Activated CD8-positive, alpha-beta memory T cell treated with anti-CD3 and anti-CD28 coated beads, Interleukin-2, amount 10 ng/mL, durations not matched to agents 7 days and 5 days (primary cell): ENCODE measurements around the gene DIP2C. TPM values are rescaled to one million over a fixed set of nuclear protein-coding genes. Genes with fewer than 3 reads are reported as not detected.

ENCODE experiments used
- ATAC-seq: fragments of 150-1000 bp; cut with Tn5 transposase; one replicate; pipeline ENCODE4 v1.10.0; 2021; ENCODE audit warnings: moderate library complexity
- CTCF ChIA-PET: fragments of 350-600 bp; sonication (Branson Sonifier 250); formaldehyde crosslinking; loops from one replicate; lab custom pipeline; 2021; ENCODE audit warnings: antibody characterized with exemption; lab: Charles Lee
- DNase-seq: peaks from one replicate; pipeline ENCODE4 v3.0.0-alpha.2; 2020
- H3K27ac Mint-ChIP-seq: one replicate; pipeline ENCODE4 v1.8.0; 2021; ENCODE audit warnings: mild to moderate bottlenecking, mixed read lengths
- H3K27me3 Mint-ChIP-seq: one replicate; pipeline ENCODE4 v1.8.0; 2021; ENCODE audit warnings: mixed read lengths
- H3K36me3 Mint-ChIP-seq: one replicate; pipeline ENCODE4 v1.8.0; 2021; ENCODE audit warnings: mild to moderate bottlenecking, mixed read lengths
- H3K4me1 Mint-ChIP-seq: one replicate; pipeline ENCODE4 v1.8.0; 2021; ENCODE audit warnings: mixed read lengths
- H3K4me3 Mint-ChIP-seq: one replicate; pipeline ENCODE4 v1.8.0; 2021; ENCODE audit warnings: mild to moderate bottlenecking, moderate library complexity, mixed read lengths
- H3K9me3 Mint-ChIP-seq: one replicate; pipeline ENCODE4 v1.8.0; 2022; ENCODE audit warnings: low read depth, mixed read lengths
- total RNA-seq, 2 experiments: library from RNA; stranded (reverse); gene quantifications; one replicate each; pipeline ENCODE4 v1.2.3, GENCODE V29; 2021

The DIP2C gene
- total RNA-seq, 2 experiments from 2014 or later = 0.26 to 0.99 TPM

DNA sequence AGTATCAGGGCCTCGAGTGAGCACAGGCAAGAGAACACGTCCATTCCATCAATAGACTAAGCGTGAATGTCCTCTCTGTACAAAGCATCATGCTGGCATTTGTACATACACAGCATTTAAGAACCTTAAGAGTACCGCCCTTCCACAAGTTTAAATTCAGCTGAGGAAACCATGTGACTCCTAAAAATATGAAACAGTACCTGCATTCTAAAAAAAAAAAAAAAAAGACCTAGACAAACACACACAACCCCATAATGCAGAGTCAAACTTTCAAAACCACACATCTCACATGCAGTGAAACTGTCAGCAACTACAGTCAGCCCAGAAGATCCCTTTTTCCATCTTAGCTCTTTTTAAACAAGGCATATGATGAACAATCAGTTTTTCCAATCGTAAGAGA, 124.3 kb downstream of the DIP2C start:
- no peak for DNase-seq
- no peak for ATAC-seq
- Mint-ChIP-seq H3K4me3 (no peak overlapping the region), H3K9me3 (peaks cover 6% of the 10 kb centered on the region), H3K27me3 (peaks cover 3% of the 10 kb centered on the region), H3K36me3 (no peaks in the 10 kb centered on the region), H3K4me1 (no peaks in the 10 kb centered on the region), H3K27ac (no peak overlapping the region)
- CTCF ChIA-PET = no interaction called here

DNA sequence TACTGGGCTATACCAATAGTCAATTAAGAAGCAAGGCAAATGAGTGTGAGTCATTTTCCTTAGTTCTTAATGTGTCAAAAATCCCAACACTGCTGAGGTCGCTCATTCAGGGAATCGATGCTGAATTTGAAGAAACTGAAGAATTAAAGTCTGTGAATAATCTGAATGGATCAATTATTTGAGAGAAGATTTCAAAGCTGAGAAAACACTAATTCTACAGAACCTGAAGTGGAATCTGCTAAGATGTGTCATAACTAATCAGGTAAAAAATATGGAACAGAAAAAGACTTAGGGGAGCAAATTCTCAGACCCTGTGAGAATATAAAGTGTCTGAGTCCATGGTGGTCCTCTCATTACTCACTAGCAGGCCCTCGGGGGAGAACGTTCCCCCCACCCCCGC, 125.6 kb downstream of the DIP2C start:
- H3K27ac Mint-ChIP-seq = no peak overlapping the region
- CTCF ChIA-PET = no interaction called here
- H3K4me1 Mint-ChIP-seq = no peaks in the 10 kb centered on the region
- no peak overlapping the region for H3K4me3 Mint-ChIP-seq
- peaks cover 3% of the 10 kb centered on the region for H3K27me3 Mint-ChIP-seq
- no peak for ATAC-seq
- H3K9me3 Mint-ChIP-seq = peaks cover 6% of the 10 kb centered on the region
- no peak for DNase-seq
- H3K36me3 Mint-ChIP-seq = no peaks in the 10 kb centered on the region

DNA sequence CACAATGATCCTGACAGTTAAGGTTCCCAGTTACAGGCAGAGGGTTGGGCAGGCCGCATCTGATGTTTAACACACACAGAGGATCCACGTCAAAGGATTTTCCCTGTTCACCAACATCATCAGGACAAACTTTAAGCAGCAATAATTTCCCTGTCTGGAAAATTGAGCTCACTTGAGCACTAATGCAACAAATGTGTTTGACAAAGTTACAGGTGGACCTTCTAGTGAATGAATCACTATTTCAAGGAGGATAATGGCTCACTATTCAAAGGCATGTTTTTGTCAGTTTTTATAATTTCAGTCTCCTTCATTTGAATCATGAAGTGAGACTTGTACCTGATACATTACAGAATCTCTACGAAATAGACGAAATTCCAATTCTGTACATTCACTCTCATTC, 127.3 kb downstream of the DIP2C start:
- H3K4me3 Mint-ChIP-seq = no peak overlapping the region
- ATAC-seq (no peak), DNase-seq (no peak)
- H3K9me3 Mint-ChIP-seq = peaks cover 3% of the 10 kb centered on the region
- no peak overlapping the region for H3K27ac Mint-ChIP-seq
- H3K36me3 Mint-ChIP-seq = no peaks in the 10 kb centered on the region
- CTCF ChIA-PET = no interaction called here
- no peaks in the 10 kb centered on the region for H3K4me1 Mint-ChIP-seq
- peaks cover 3% of the 10 kb centered on the region for H3K27me3 Mint-ChIP-seq

DNA sequence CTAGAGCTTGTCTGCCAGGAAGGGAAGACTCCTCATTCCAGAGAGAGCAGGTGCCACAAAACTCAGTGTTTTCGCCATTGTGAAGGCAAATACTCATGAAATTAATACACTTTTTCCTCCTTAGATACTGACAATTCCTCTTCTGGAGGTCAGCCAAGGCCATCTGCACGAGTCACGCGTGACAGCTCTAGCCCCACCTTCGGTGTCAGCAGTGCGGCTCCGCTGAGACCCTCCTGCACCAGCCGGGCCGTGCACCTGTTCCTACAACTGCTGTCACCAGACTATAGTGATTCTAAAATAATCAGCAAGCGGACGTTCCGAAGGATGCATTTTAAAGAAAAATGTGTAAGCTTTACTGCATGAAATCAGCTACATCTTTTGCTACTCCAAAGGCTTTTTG, 127.7 kb downstream of the DIP2C start:
- H3K27me3 Mint-ChIP-seq = peaks cover 3% of the 10 kb centered on the region
- CTCF ChIA-PET = no interaction called here
- no peak for ATAC-seq
- no peak overlapping the region for H3K4me3 Mint-ChIP-seq
- no peak overlapping the region for H3K27ac Mint-ChIP-seq
- H3K9me3 Mint-ChIP-seq = peaks cover 3% of the 10 kb centered on the region
- DNase-seq = no peak
- no peaks in the 10 kb centered on the region for H3K36me3 Mint-ChIP-seq
- no peaks in the 10 kb centered on the region for H3K4me1 Mint-ChIP-seq

DNA sequence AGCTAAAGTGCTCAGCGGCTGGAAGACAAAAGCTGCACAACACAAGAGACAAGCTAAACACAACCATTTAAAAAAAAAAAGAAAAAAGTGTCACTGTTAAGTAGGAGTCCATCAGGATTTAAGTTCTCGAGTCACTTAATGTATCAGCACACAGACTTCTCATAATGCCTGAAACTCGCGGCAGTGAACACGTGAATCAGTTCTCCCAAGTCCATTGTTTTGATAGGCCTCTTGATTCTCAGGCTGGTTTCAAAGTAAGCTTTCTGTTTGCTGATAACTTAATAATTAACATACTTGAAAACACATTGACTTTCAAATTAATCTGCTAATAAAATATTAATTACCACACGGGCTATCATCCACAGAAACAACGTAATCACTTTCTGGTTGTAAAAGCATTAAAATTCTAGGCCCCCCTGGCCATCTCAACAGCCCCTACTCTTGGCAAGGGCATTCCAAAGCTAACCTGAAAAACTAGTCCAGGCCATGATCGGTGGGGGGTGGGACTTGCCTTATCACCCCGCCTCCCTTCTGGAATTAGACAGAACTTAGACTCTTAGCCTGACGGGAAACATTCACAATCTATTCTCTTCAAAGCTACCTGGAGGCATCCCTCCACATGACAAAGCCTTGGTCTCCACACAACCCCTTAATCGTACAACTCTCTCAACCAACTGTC, 129.0 kb downstream of the DIP2C start:
- ATAC-seq = no peak
- Mint-ChIP-seq H3K9me3 (peaks cover 3% of the 10 kb centered on the region), H3K4me1 (no peaks in the 10 kb centered on the region), H3K36me3 (no peaks in the 10 kb centered on the region), H3K27ac (no peak overlapping the region), H3K4me3 (no peak overlapping the region), H3K27me3 (peaks cover 3% of the 10 kb centered on the region)
- CTCF ChIA-PET = no interaction called here
- DNase-seq = no peak

DNA sequence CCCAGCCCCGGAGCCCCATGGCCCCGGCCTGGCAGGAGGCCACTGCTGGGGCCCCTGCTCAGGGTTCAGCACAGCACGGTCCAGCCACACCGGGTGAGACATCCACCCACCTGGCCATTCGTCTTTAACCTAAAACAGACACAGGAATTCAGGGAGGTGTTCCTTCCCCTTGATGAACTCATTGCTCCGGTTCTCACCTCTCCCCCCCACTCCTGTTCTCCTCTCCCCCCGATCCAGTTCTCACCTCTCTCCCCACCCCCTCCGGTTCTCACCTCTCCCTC, 129.8 kb downstream of the DIP2C start:
- Mint-ChIP-seq H3K36me3 (no peaks in the 10 kb centered on the region), H3K4me3 (no peak overlapping the region), H3K27ac (no peak overlapping the region), H3K4me1 (no peaks in the 10 kb centered on the region), H3K9me3 (peaks cover 3% of the 10 kb centered on the region), H3K27me3 (peaks cover 3% of the 10 kb centered on the region)
- CTCF ChIA-PET = no interaction called here
- DNase-seq = no peak
- no peak for ATAC-seq

DNA sequence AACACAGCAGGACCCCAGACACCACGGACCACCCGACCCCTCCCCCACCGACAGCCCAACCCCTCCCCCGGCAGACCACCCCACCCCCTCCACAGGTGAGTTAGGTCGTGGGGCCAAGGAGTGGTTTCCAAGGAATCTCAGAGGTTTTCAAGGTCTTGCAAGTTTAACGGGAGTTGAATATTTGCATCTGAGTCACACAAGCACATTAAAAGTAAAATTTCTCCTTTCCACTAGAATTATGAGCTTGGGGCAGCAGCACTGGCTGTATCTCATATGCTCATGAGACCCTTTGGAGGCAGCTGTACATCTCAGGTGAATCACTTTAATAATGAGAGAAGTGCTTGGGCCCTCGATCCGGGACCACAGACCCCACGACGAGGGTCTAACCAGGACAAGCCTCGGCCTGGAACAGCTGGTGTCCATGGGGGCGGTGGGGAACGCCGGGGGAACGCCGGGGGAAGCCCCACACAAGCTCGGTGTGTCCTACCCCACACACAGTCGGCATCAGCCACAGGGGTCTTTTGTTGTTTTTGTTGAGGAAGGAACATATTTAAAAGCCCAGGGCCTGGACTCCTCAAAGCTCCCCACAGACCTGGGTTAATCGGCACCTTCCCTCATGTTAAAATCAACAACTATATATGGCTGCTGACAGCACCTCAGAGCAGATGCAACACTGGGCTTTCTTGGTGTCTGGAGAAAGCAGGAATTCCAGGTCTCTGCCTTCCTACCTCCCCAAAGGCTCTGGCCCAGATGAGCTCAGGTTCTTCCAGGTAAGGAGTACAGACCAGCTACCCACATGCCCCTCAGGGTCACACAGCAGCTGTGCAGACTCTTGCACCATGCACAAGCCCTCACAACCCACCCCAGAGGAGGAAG, 130.3 kb downstream of the DIP2C start:
- peaks cover 3% of the 10 kb centered on the region for H3K27me3 Mint-ChIP-seq
- H3K4me3 Mint-ChIP-seq = no peak overlapping the region
- ATAC-seq (no peak), DNase-seq (no peak)
- H3K9me3 Mint-ChIP-seq = peaks cover under 1% of the 10 kb centered on the region
- H3K36me3 Mint-ChIP-seq = no peaks in the 10 kb centered on the region
- CTCF ChIA-PET = no interaction called here
- no peak overlapping the region for H3K27ac Mint-ChIP-seq
- H3K4me1 Mint-ChIP-seq = no peaks in the 10 kb centered on the region

DNA sequence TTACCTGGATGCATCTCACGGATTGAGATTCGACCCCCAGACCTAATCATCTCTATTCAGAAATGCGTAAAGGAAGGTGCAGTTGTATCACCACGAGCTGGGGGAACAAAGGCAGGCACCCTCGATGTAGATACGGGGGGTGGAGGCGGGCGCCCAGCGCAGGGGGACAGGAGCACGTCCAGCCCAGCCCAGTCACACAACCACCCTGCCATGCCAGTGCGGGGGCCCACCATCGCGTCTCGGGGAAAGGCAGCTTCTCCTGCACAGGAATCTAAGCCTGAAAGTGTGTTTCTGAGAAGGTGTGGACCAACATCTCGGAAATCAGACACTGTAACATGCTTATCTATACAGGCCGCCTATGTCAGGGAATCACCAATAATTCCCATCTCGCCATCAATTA, 131.1 kb downstream of the DIP2C start:
- Mint-ChIP-seq H3K27ac (no peak overlapping the region), H3K4me3 (no peak overlapping the region), H3K9me3 (no peaks in the 10 kb centered on the region), H3K27me3 (peaks cover 4% of the 10 kb centered on the region), H3K4me1 (no peaks in the 10 kb centered on the region), H3K36me3 (no peaks in the 10 kb centered on the region)
- CTCF ChIA-PET = no interaction called here
- DNase-seq = no peak
- no peak for ATAC-seq

DNA sequence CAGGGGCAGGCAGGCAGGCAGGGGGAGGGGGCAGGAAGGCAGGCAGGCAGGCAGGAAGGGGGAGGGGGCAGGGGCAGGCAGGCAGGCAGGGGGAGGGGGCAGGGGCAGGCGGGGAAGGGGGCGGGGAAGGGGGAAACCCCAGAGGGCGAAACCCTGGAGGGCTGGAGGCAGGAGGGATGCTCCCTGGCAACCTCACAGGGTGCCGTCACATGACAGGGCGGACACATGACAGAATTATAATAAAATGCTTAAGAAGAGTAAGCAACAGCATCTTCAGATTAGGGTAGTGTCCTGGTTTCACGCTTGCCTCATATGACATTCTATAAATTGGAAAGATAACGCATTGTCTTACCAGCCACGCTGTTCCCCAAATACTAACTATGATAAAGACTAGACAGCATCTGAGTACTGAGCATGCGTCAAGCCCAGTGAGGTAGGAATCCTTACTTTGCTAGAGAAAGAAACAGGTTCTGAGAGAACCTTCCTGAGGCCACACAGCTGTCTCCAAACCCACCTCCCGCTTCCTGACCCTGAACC, 131.6 kb downstream of the DIP2C start:
- H3K9me3 Mint-ChIP-seq = no peaks in the 10 kb centered on the region
- H3K27ac Mint-ChIP-seq = no peak overlapping the region
- no peak overlapping the region for H3K4me3 Mint-ChIP-seq
- H3K36me3 Mint-ChIP-seq = no peaks in the 10 kb centered on the region
- ATAC-seq (no peak), DNase-seq (no peak)
- H3K4me1 Mint-ChIP-seq = no peaks in the 10 kb centered on the region
- peaks cover 7% of the 10 kb centered on the region for H3K27me3 Mint-ChIP-seq
- CTCF ChIA-PET = no interaction called here

DNA sequence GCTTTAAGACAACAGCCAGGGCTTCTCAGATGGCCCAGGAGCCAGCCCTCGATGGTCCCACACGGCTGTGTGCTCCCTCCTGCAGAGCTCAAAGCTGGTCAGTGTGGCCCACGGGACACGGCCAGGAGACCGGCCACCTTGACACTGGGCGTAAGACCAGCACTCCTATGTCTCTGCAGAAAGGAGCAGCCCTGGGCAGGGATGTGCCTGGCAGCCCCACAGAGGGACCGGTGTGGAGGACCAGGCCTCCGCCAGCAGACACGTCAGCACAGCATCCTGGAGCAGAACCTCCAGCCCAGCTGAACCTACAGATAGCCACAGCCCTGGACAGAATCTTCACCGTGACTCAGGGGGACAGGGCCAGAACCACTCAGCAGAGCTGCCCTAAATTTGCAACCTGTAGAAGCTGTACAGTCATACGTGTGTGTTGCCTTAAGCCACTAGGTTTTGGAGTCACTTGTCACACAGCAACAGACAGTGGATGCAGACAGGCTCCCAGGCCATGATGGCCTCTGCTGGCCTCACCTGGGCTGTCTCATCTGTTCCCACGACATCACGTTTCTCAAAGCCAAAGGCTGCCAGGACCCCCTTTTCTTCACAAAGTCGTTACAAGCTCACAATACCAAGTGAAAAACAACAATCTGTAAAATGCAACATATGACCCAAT, 132.4 kb downstream of the DIP2C start:
- Mint-ChIP-seq H3K36me3 (no peaks in the 10 kb centered on the region), H3K4me1 (no peaks in the 10 kb centered on the region), H3K27ac (no peak overlapping the region), H3K4me3 (no peak overlapping the region), H3K9me3 (no peaks in the 10 kb centered on the region), H3K27me3 (peaks cover 4% of the 10 kb centered on the region)
- DNase-seq (no peak), ATAC-seq (no peak)
- CTCF ChIA-PET = no interaction called here

DNA sequence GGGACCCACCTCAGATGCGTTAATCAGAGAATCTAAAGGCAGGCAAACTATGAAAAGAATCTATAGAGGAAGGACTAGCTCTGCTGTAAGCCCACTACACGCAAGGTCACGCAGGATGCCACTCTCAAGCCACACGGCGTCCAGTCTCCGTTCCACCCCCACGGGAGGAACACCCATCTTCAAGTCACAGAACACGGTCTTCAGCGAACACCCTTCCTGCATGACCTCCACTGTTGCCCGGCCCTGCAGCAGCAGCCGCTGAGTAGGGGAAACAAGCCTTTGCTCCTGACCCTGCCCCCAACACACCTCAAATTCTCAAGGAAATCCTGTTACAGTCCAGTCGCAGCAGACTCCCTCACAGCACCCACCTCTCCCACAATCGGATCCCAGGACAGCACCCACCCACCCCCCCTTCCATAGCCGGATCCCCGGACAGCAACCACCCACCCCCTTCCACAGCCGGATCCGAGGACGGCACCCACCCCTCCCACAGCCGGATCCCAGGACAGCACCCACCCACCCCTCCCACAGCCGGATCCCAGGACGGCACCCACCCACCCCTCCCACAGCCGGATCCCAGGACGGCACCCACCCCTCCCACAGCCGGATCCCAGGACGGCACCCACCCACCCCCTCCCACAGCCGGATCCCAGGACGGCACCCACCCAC, 133.7 kb downstream of the DIP2C start:
- CTCF ChIA-PET = no interaction called here
- H3K9me3 Mint-ChIP-seq = no peaks in the 10 kb centered on the region
- H3K4me1 Mint-ChIP-seq = no peaks in the 10 kb centered on the region
- DNase-seq = no peak
- H3K27ac Mint-ChIP-seq = no peak overlapping the region
- H3K36me3 Mint-ChIP-seq = no peaks in the 10 kb centered on the region
- peaks cover 4% of the 10 kb centered on the region for H3K27me3 Mint-ChIP-seq
- ATAC-seq = no peak
- no peak overlapping the region for H3K4me3 Mint-ChIP-seq

DNA sequence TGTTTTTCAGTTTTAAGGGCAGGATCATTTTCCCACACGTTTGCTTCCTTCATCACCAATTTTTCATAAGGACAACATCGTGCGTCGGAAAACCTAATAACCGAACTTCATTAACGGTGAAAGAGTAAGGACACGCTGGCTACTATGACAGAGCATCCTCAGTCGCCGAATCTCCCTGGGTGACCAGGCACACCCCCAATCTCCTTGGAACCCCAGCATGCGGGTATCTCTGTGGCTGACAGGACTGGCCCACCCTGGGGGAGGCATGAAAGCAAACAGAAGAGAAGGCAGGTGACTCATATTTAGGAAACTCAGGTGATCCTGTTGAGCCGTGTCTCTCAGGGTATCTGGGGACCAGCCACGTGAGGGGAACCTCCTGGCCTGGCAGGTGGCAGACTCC, 134.2 kb downstream of the DIP2C start:
- no peaks in the 10 kb centered on the region for H3K9me3 Mint-ChIP-seq
- H3K27me3 Mint-ChIP-seq = peaks cover 4% of the 10 kb centered on the region
- H3K4me1 Mint-ChIP-seq = no peaks in the 10 kb centered on the region
- DNase-seq (no peak), ATAC-seq (no peak)
- H3K36me3 Mint-ChIP-seq = no peaks in the 10 kb centered on the region
- no peak overlapping the region for H3K4me3 Mint-ChIP-seq
- H3K27ac Mint-ChIP-seq = no peak overlapping the region
- CTCF ChIA-PET = no interaction called here

DNA sequence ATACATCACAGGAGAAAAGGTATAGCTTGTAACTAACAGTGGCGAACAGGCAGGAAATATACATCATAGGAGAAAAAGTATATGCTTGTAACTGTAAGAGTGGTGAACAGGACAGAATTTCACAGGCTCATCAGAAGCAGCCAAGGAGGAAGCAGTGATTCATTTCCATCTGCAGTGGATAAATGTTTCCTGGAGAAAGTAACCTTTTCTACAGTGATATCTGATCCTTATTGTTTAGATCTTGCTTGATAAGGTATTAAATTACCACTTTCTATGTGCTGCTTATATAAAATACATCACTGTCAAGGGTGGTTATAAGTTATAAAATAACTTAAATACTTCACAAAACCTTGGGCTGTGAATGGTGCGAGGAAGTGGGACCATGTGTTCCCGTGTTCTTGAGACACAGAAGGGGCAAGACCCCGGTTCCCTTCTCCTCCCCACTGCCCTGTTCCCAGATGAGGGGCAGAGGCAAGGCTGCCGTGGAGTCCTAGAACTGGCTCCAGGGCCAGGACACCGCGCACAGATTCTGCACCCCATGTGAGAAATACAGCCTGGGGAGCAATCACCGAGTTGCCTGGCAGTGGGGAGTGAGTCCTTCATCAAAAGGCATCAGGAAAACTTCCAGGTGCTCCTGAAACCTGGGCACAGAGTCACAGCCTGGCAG, 135.2 kb downstream of the DIP2C start:
- Mint-ChIP-seq H3K36me3 (no peaks in the 10 kb centered on the region), H3K27ac (no peak overlapping the region), H3K4me3 (no peak overlapping the region), H3K9me3 (no peaks in the 10 kb centered on the region), H3K27me3 (peaks cover 6% of the 10 kb centered on the region), H3K4me1 (no peaks in the 10 kb centered on the region)
- ATAC-seq (no peak), DNase-seq (no peak)
- CTCF ChIA-PET = no interaction called here
